ENCODE measurements around the gene PUM2.
"Not testable (repeated sequence)": the region's sequence is repeated elsewhere in the genome, so short reads cannot be mapped to it uniquely, and the experiment has no call there.

The PUM2 gene

GRCh38 chr2:20273042-20273441 lies 77.6 kb downstream of the PUM2 start:
- peaks cover 30% of the 10 kb centered on the region for H3K36me3 ChIP-seq (replicated peaks)
- in situ Hi-C loops (cut with MboI; ENCODE audit: low sequenced_read_pairs), result no loop called here
- DNase-seq (ENCODE audit: low spot score in 2 of 2), result no peak

GRCh38 chr2:20268317-20268716 lies 82.3 kb downstream of the PUM2 start:
- H3K9me3 ChIP-seq; DNase-seq (ENCODE audit: low spot score in 2 of 2); H3K4me1 ChIP-seq; in situ Hi-C loops (cut with MboI; ENCODE audit: low sequenced_read_pairs); H3K4me3 ChIP-seq; H3K27me3 ChIP-seq (ENCODE audit: low read depth): not testable (repeated sequence)
- H3K36me3 ChIP-seq (replicated peaks), result peaks cover 33% of the 10 kb centered on the region

More at GRCh38 chr2:20273042-20273441, 77.6 kb downstream of the PUM2 start:
- Histone ChIP-seq H3K4me1 (no peaks in the 10 kb centered on the region), H3K9me3 (no peaks in the 10 kb centered on the region), H3K4me3 (no peak overlapping the region), H3K27me3 (ENCODE audit: low read depth) (no peaks in the 10 kb centered on the region)

DNA sequence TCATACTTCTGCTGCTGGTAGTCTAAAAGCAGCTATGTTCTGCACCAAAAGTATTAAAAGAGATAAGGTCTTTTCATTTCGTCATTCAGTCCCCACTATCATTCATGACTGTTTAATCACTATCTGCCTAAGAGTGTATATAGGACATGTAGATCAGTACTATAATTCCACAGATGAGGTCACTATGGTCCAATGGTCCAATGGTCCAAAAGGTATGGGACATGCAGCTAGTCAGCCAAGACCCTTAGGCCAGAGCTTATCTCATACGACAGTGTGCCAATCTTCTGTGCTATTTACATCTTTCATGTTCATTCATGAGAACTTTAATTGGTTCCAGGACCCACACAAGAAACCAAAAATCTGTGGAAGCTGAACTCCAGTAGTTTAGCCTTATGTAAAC lies 83.1 kb downstream of the PUM2 start:
- no peak overlapping the region for H3K4me3 ChIP-seq
- H3K4me1 ChIP-seq, result no peaks in the 10 kb centered on the region
- H3K27me3 ChIP-seq (ENCODE audit: low read depth), result no peaks in the 10 kb centered on the region
- H3K9me3 ChIP-seq, result no peaks in the 10 kb centered on the region
- H3K36me3 ChIP-seq (replicated peaks), result peaks cover 33% of the 10 kb centered on the region
- DNase-seq (ENCODE audit: low spot score in 2 of 2), result no peak
- in situ Hi-C loops (cut with MboI; ENCODE audit: low sequenced_read_pairs), result no loop called here

- Histone ChIP-seq H3K27me3 (ENCODE audit: low read depth) (no peaks in the 10 kb centered on the region), H3K4me1 (no peaks in the 10 kb centered on the region), H3K4me3 (no peak overlapping the region), H3K36me3 (replicated peaks) (peaks cover 54% of the 10 kb centered on the region), H3K9me3 (no peaks in the 10 kb centered on the region)
- in situ Hi-C loops (cut with MboI; ENCODE audit: low sequenced_read_pairs), result no loop called here
- DNase-seq (ENCODE audit: low spot score in 2 of 2), result no peak
Observed at GRCh38 chr2:20264629-20265028, 86.0 kb downstream of the PUM2 start.

- Histone ChIP-seq H3K27me3 (ENCODE audit: low read depth) (no peaks in the 10 kb centered on the region), H3K9me3 (no peaks in the 10 kb centered on the region), H3K4me1 (no peaks in the 10 kb centered on the region), H3K36me3 (replicated peaks) (peaks cover 53% of the 10 kb centered on the region), H3K4me3 (no peak overlapping the region)
- DNase-seq (ENCODE audit: low spot score in 2 of 2), result no peak
- in situ Hi-C loops (cut with MboI; ENCODE audit: low sequenced_read_pairs), result no loop called here
Observed at GRCh38 chr2:20257411-20257810, 93.2 kb downstream of the PUM2 start.

DNA sequence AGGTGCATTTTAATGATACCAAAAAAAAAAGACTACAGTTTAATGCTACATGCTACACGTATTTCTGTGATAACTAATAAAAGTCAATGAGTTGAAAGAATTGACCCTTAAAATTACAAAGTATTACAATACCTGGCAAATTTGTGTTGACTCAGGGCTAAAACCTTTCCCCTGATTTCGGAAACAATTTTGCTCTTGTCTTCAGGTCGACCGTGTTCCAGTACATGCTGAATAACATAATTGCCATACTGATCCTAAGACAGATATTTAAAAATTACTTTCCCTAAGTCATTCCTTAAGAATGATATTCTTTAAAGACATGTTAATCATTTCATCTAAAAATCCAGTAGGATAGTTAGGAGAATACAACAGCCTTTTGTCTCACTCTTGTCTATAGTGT lies 95.9 kb downstream of the PUM2 start:
- H3K27me3 ChIP-seq (ENCODE audit: low read depth), result no peaks in the 10 kb centered on the region
- H3K36me3 ChIP-seq (replicated peaks), result peaks cover 57% of the 10 kb centered on the region
- DNase-seq (ENCODE audit: low spot score in 2 of 2), result no peak
- in situ Hi-C loops (cut with MboI; ENCODE audit: low sequenced_read_pairs), result no loop called here
- H3K4me3 ChIP-seq, result no peak overlapping the region
- no peaks in the 10 kb centered on the region for H3K9me3 ChIP-seq
- H3K4me1 ChIP-seq, result no peaks in the 10 kb centered on the region

DNA sequence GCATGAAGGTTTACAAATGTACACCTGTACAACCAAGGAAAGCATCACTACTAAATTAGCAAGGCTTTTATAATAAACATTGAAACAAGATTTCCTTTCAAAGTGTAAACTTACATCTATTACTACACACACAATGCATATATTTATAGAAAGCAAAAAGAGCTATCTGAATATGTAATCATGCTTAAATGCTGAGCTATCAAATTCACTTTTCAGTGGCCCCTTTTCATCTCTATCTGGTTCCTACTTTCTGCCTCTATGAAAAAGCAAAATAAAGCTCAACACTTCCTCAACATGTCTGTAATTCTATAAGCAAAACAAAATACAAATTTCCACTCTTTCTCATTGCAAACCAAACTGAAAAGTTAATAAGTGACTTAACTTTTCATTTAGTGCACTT lies 100.2 kb downstream of the PUM2 start:
- no peaks in the 10 kb centered on the region for H3K4me1 ChIP-seq
- H3K36me3 ChIP-seq (replicated peaks), result peaks cover 63% of the 10 kb centered on the region
- no peaks in the 10 kb centered on the region for H3K27me3 ChIP-seq (ENCODE audit: low read depth)
- in situ Hi-C loops (cut with MboI; ENCODE audit: low sequenced_read_pairs), result no loop called here
- DNase-seq (ENCODE audit: low spot score in 2 of 2), result no peak
- no peaks in the 10 kb centered on the region for H3K9me3 ChIP-seq
- no peak overlapping the region for H3K4me3 ChIP-seq

DNA sequence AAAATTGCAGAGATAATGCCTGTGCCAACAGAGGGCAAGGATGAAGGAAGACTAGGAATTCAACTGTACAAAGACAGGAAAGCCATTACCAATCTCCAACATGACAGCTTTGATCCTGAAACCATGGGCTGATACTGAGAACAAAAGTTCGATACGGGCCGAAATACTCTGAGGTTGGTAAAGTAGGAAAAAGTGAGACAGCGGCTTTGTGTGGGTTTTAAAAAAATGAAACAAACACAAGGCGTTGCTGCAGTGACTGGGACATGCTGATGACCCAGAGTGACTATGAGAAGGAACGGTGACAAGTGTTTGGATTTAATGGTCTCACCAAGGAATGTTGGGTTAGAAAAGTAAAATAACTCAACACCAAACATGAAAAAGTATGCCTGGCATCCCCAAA lies 101.5 kb downstream of the PUM2 start:
- in situ Hi-C loops (cut with MboI; ENCODE audit: low sequenced_read_pairs), result no loop called here
- no peaks in the 10 kb centered on the region for H3K27me3 ChIP-seq (ENCODE audit: low read depth)
- H3K4me3 ChIP-seq, result no peak overlapping the region
- H3K36me3 ChIP-seq (replicated peaks), result peaks cover 51% of the 10 kb centered on the region
- no peaks in the 10 kb centered on the region for H3K9me3 ChIP-seq
- no peaks in the 10 kb centered on the region for H3K4me1 ChIP-seq
- DNase-seq (ENCODE audit: low spot score in 2 of 2), result no peak

- in situ Hi-C loops (cut with MboI; ENCODE audit: low sequenced_read_pairs), result no loop called here
- Histone ChIP-seq H3K4me3 (no peak overlapping the region), H3K4me1 (no peaks in the 10 kb centered on the region), H3K27me3 (ENCODE audit: low read depth) (no peaks in the 10 kb centered on the region), H3K9me3 (no peaks in the 10 kb centered on the region), H3K36me3 (replicated peaks) (peaks cover 34% of the 10 kb centered on the region)
- no peak for DNase-seq (ENCODE audit: low spot score in 2 of 2)
Observed at GRCh38 chr2:20247084-20247483, 103.6 kb downstream of the PUM2 start.

DNA sequence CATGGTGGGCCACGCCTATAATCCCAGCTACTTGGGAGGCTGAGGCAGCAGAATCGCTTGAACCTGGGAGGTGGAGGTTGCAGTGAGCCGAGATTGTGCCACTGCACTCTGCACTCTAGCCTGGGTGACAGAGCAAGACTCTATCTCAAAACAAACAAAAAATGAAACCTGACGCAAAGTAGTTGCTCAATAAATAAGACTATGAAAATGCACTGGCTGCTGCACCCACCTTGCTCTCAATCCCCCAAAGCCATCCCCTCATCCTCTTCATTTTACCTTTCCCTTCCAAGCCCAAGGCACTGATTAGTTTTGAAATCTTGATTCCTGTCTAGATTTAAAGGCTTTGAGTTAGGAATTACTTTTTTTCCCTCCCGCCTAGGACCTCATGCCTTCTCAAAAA lies 107.0 kb downstream of the PUM2 start:
- H3K9me3 ChIP-seq; H3K4me3 ChIP-seq; DNase-seq (ENCODE audit: low spot score in 2 of 2); in situ Hi-C loops (cut with MboI; ENCODE audit: low sequenced_read_pairs); H3K4me1 ChIP-seq; H3K36me3 ChIP-seq (replicated peaks); H3K27me3 ChIP-seq (ENCODE audit: low read depth): not testable (repeated sequence)

DNA sequence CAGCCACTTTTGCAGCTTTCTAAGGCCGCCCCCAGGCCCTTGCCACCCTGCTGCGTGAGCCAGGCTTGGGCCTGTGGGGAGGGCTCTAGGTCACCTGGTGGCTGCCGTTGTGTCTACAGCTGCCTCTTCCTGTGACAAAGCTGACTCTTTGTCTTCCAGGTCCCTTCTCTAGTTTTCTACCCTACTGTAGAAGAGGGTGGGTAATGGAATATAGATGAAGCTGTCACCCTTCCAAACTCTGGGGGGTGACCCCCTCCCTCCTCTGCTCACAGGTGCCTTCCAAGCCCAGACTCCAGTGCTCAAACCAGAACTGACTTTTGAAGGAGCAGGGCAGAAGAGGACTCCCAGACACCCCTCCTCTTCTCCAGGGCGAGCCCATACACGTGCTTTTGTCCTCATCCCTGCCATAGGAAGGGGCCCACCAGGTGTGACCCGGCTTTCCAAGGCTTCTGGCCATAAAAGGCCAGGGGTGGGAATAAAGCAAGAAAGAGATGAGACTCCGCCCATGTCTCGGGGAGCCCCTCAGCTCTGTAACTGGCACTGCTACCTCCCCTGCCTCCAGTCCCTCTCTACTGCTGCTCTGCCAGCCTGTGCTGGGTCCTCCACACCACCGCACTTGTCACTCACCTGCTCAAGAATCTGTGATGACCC lies 107.8 kb downstream of the PUM2 start:
- Histone ChIP-seq H3K36me3 (replicated peaks) (no peaks in the 10 kb centered on the region), H3K4me3 (no peak overlapping the region), H3K27me3 (ENCODE audit: low read depth) (no peaks in the 10 kb centered on the region), H3K9me3 (peaks cover 2% of the 10 kb centered on the region; the same call in 1 of the 2 replicates), H3K4me1 (no peaks in the 10 kb centered on the region)
- in situ Hi-C loops (cut with MboI; ENCODE audit: low sequenced_read_pairs), result no loop called here
- no peak for DNase-seq (ENCODE audit: low spot score in 2 of 2)

DNA sequence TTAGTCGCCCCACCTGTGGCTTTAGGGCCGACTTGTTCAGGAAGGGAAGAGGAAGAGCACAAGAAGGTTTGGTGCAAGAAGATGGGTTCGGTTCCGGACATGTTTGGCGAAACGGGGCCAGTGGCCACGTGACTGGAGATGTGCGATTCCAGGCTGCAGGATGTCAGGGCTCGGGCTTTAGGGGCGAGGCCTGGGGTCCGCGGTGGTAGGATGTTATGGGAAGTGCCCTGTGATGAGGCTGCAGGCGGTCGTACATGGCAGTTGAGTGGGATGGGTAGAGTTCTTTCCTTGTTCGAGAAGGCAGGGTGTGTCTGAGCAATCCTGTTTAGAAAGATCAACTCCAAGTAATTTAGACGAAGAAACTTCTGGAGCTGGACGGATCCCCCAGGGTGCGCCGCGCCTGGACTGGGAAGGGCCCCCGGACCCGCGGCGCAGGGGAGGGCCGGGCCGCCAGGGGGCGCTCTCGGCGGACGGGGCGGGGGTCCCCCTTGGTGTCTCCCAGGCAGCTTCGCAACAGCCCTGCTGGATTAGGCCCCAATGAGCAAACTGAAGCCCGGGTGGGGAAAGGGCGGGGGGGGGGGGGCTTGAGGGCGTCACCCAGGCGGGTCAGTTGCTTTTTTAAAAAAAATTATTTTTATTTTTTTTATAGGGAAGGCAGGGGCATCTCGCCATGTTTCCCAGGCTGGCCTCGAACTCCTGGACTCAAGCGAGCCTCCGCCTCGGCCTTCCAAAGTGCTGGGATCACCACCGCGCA lies 108.5 kb downstream of the PUM2 start:
- 0 out of 2 replicates have a peak, but pooled peaks cover 3% of the 10 kb centered on the region for H3K27me3 ChIP-seq (ENCODE audit: low read depth)
- H3K9me3 ChIP-seq, result peaks cover 3% of the 10 kb centered on the region; the same call in 1 of the 2 replicates
- no peaks in the 10 kb centered on the region for H3K36me3 ChIP-seq (replicated peaks)
- in situ Hi-C loops (cut with MboI; ENCODE audit: low sequenced_read_pairs), result no loop called here
- H3K4me1 ChIP-seq, result no peaks in the 10 kb centered on the region
- H3K4me3 ChIP-seq, result no peak overlapping the region
- DNase-seq (ENCODE audit: low spot score in 2 of 2), result peak in 1 of 2 experiments; percentile 49

GRCh38 chr2:20240291-20240690 lies 110.4 kb downstream of the PUM2 start:
- H3K9me3 ChIP-seq; H3K27me3 ChIP-seq (ENCODE audit: low read depth); DNase-seq (ENCODE audit: low spot score in 2 of 2); H3K36me3 ChIP-seq (replicated peaks); in situ Hi-C loops (cut with MboI; ENCODE audit: low sequenced_read_pairs); H3K4me3 ChIP-seq; H3K4me1 ChIP-seq: not testable (repeated sequence)

- Histone ChIP-seq H3K4me1 (no peaks in the 10 kb centered on the region), H3K9me3 (peaks cover 3% of the 10 kb centered on the region; the same call in 1 of the 2 replicates), H3K4me3 (no peak overlapping the region), H3K27me3 (ENCODE audit: low read depth) (0 out of 2 replicates have a peak, but pooled peaks cover 3% of the 10 kb centered on the region), H3K36me3 (replicated peaks) (no peaks in the 10 kb centered on the region)
- no peak for DNase-seq (ENCODE audit: low spot score in 2 of 2)
- in situ Hi-C loops (cut with MboI; ENCODE audit: low sequenced_read_pairs), result no loop called here
Observed at GRCh38 chr2:20236496-20236895, 114.1 kb downstream of the PUM2 start.

Measured in HAP-1 (cell line).